B cell (primary cell): ENCODE data around the gene CAT. TPM values are rescaled to one million over a fixed set of nuclear protein-coding genes. Genes with fewer than 3 reads are reported as not detected.
A peak's percentile ranks its signal among the peaks of the same experiment; 100 is the strongest.

ENCODE experiments used
- ATAC-seq: fragments of 200-7000 bp; cut with Tn5 transposase; one replicate; pipeline ENCODE4 v1.10.0; 2021; ENCODE audit warnings: low read depth, mild to moderate bottlenecking, moderate number of reproducible peaks, moderate library complexity
- CTCF ChIA-PET: fragments of 350-600 bp; sonication (Branson Sonifier 250); formaldehyde crosslinking; loops from one replicate; lab custom pipeline; 2021; ENCODE audit warnings: antibody characterized with exemption, inconsistent platforms; lab: Charles Lee
- POLR2A ChIA-PET: fragments of 350-600 bp; sonication (Branson Sonifier 250); formaldehyde crosslinking; loops from one replicate; lab custom pipeline; 2021; ENCODE audit warnings: antibody characterized with exemption; lab: Charles Lee
- DNase-seq: peaks from one replicate; pipeline ENCODE4 v3.0.0; 2013
- H2AFZ ChIP-seq: 2 replicates; pipeline ENCODE4 v1.6.1; 2012; ENCODE audit warnings: mild to moderate bottlenecking, low read depth, low read length; ENCODE audit not compliant: insufficient read depth, poor library complexity, severe bottlenecking
- H3K27ac ChIP-seq, 2 donors: 1 replicate in 1 of 2; 2 replicates in 1 of 2; pipeline ENCODE4 v1.5.1; 2012 to 2013; ENCODE audit warnings: low read length in 2 of 2, mild to moderate bottlenecking in 2 of 2, moderate library complexity in 1 of 2
- H3K27me3 ChIP-seq, 4 experiments: fragments of 200-600 bp in 1 of 4; sonication (generic) in 1 of 4; replicated peaks in 1 of 4; 1 replicate in 2 of 4; 2 replicates in 2 of 4; pipeline versions ENCODE4 v1.6.1 to v1.7.0; 2013 to 2016; ENCODE audit warnings: low read length in 3 of 4, mild to moderate bottlenecking in 2 of 4, mixed read lengths in 1 of 4, moderate library complexity in 1 of 4; ENCODE audit not compliant: insufficient read depth in 4 of 4, control insufficient read depth in 3 of 4; ENCODE audit errors: control extremely low read depth in 1 of 4
- H3K36me3 ChIP-seq, 2 experiments: replicated peaks in 1 of 2; 1 replicate in 1 of 2; 2 replicates in 1 of 2; pipeline versions ENCODE4 v1.6.1 to v1.7.1; 2013; ENCODE audit warnings: low read length in 1 of 2; ENCODE audit not compliant: insufficient read depth in 2 of 2, control insufficient read depth in 1 of 2; ENCODE audit errors: control extremely low read depth in 1 of 2, extremely low read depth in 1 of 2
- H3K4me1 ChIP-seq, 2 donors: fragments of 200-600 bp in 1 of 2; sonication (generic) in 1 of 2; 1 replicate in 1 of 2; 2 replicates in 1 of 2; pipeline versions ENCODE4 v1.5.1 to v1.6.1; 2013 to 2017; ENCODE audit warnings: low read length in 2 of 2; ENCODE audit not compliant: control insufficient read depth in 2 of 2, insufficient read depth in 2 of 2
- H3K4me2 ChIP-seq: replicated peaks from 2 replicates; pipeline ENCODE3; 2012; ENCODE audit warnings: mild to moderate bottlenecking, low read depth, low read length; ENCODE audit not compliant: poor library complexity, severe bottlenecking
- H3K4me3 ChIP-seq, 5 experiments: fragments of 200-600 bp in 1 of 5; sonication (generic) in 1 of 5; 1 replicate in 3 of 5; 2 replicates in 2 of 5; pipeline versions ENCODE4 v1.5.1 to v1.7.0; 2011 to 2016; ENCODE audit warnings: low read length in 4 of 5, mild to moderate bottlenecking in 4 of 5, low read depth in 2 of 5, control low read depth in 1 of 5, moderate library complexity in 1 of 5; ENCODE audit not compliant: insufficient read depth in 1 of 5; ENCODE audit errors: control extremely low read depth in 1 of 5, extremely low read depth in 1 of 5
- H3K79me2 ChIP-seq: fragments of 200-600 bp; sonication (generic); one replicate; pipeline ENCODE4 v1.6.0; 2016; ENCODE audit warnings: low read length; ENCODE audit not compliant: control insufficient read depth, insufficient read depth
- H3K9ac ChIP-seq: fragments of 200-600 bp; sonication (generic); 2 replicates; pipeline ENCODE4 v1.6.1; 2017; ENCODE audit warnings: mild to moderate bottlenecking, low read length, moderate library complexity
- H3K9me3 ChIP-seq, 3 donors: one replicate each; pipeline versions ENCODE4 v1.6.1 to v1.7.1; 2013; ENCODE audit warnings: low read length in 2 of 3; ENCODE audit not compliant: control insufficient read depth in 2 of 3, insufficient read depth in 1 of 3; ENCODE audit errors: control extremely low read depth in 1 of 3
- H4K20me1 ChIP-seq: 2 replicates; pipeline ENCODE4 v1.6.0; 2012; ENCODE audit warnings: mild to moderate bottlenecking, low read length; ENCODE audit not compliant: insufficient read depth, control insufficient read depth, poor library complexity, severe bottlenecking
- H3K27ac Mint-ChIP-seq: one replicate; pipeline ENCODE4 v1.8.0; 2021; ENCODE audit warnings: mixed read lengths
- H3K27me3 Mint-ChIP-seq: one replicate; pipeline ENCODE4 v1.8.0; 2021; ENCODE audit warnings: mixed read lengths
- H3K4me1 Mint-ChIP-seq: one replicate; pipeline ENCODE4 v1.8.0; 2021; ENCODE audit warnings: mixed read lengths
- H3K4me3 Mint-ChIP-seq: one replicate; pipeline ENCODE4 v1.8.0; 2021; ENCODE audit warnings: mixed read lengths
- H3K9me3 Mint-ChIP-seq: one replicate; pipeline ENCODE4 v1.8.0; 2022; ENCODE audit warnings: mixed read lengths; ENCODE audit not compliant: insufficient read depth
- CTCF ChIP-seq: fragments of 200-600 bp; IDR thresholded peaks from one replicate; pipeline ENCODE4 v1.8.0; 2022; ENCODE audit warnings: antibody characterized with exemption, mild to moderate bottlenecking
- EZH2 ChIP-seq: IDR thresholded peaks from 2 replicates; pipeline ENCODE4 v1.6.1; 2012; ENCODE audit warnings: borderline replicate concordance, low read depth, mild to moderate bottlenecking, moderate library complexity, low read length; ENCODE audit not compliant: insufficient read depth, poor library complexity, severe bottlenecking
- WGBS: methylation state at CpG from one replicate; pipeline ENCODE4 v1.1.5; 2013; ENCODE audit warnings: missing lambda C conversion rate; ENCODE audit not compliant: insufficient coverage; 5-methylcytosine and 5-hydroxymethylcytosine counted together
- intact Hi-C: fragments of 100-400 bp; cut with micrococcal nuclease; formaldehyde crosslinking; loops from one replicate; pipeline ENCODE4 v1.10.0; 2022
- polyA plus RNA-seq: library from polyadenylated mRNA; depleted of rRNA; stranded (reverse); fragments of >200 nt; gene quantifications from 2 replicates; pipeline ENCODE4 v1.2.3, GENCODE V29; 2012
- total RNA-seq, 2 donors: library from RNA; stranded (reverse); fragments of 120-200 nt in 1 of 2; gene quantifications; 1 replicate in 1 of 2; 2 replicates in 1 of 2; pipeline versions ENCODE4 v1.2.3 to v1.2.4, GENCODE V29; 2013 to 2022

CAT gene
- total and polyA plus RNA-seq, 2 donors (not counting 1 experiment from before 2014, with no cell fraction given): 83.2 to 91.7 TPM

GRCh38 chr11:34510673-34511072 lies 71.9 kb downstream of the CAT start:
- intact Hi-C loops: no loop called here
- POLR2A ChIA-PET: no interaction called here
- Histone ChIP-seq H2AFZ (no peak overlapping the region), H3K79me2 (no peaks in the 10 kb centered on the region), H4K20me1 (no peaks in the 10 kb centered on the region), H3K27me3 (no peaks in the 10 kb centered on the region), H3K4me1 (no peaks in the 10 kb centered on the region), H3K36me3 (no peaks in the 10 kb centered on the region), H3K9me3 (no peaks in the 10 kb centered on the region), H3K27ac (no peak overlapping the region), H3K4me3 (no peak overlapping the region), H3K9ac (no peak overlapping the region), H3K4me2 (no peak overlapping the region)
- H3K9me3 Mint-ChIP-seq: no peaks in the 10 kb centered on the region
- no peak for ATAC-seq
- WGBS: 100% methylated on average over 2 of the region's 2 CpGs
- peaks cover 3% of the 10 kb centered on the region for H3K27me3 Mint-ChIP-seq
- CTCF ChIA-PET: interaction anchor here (1.4 to 5.6 kb wide), 3 partner anchors 21 to 882 kb away, joined by 3 to 43 read pairs (median 32); no protein-coding TSS in a partner anchor
- TF ChIP-seq EZH2 (no peak), CTCF (no peak)
- H3K4me1 Mint-ChIP-seq: no peaks in the 10 kb centered on the region
- no peak for DNase-seq
- no peak overlapping the region for H3K27ac Mint-ChIP-seq
- H3K4me3 Mint-ChIP-seq: no peak overlapping the region

- Mint-ChIP-seq H3K27me3 (peaks cover 6% of the 10 kb centered on the region), H3K4me3 (no peak overlapping the region), H3K9me3 (no peaks in the 10 kb centered on the region), H3K27ac (no peak overlapping the region), H3K4me1 (no peaks in the 10 kb centered on the region)
- TF ChIP-seq EZH2 (no peak), CTCF (peak; percentile 80)
- ATAC-seq (peak; percentile 82), DNase-seq (peak; percentile 60)
- Histone ChIP-seq H3K27me3 (peaks cover 0 to 4% (median 0%) of the 10 kb centered on the region in 4 experiments), H3K4me1 (no peaks in the 10 kb centered on the region), H3K27ac (no peak overlapping the region), H2AFZ (no peak overlapping the region), H3K9me3 (no peaks in the 10 kb centered on the region), H3K9ac (no peak overlapping the region), H3K4me2 (no peak overlapping the region), H3K79me2 (no peaks in the 10 kb centered on the region), H3K36me3 (no peaks in the 10 kb centered on the region), H3K4me3 (no peak overlapping the region), H4K20me1 (no peaks in the 10 kb centered on the region)
- whole genome bisulfite sequencing: 79% methylated on average over 17 of the region's 24 CpGs
- ChIA-PET CTCF (interaction anchor here (0.6 to 5.6 kb wide), 20 partner anchors 8 to 882 kb away, joined by 3 to 43 read pairs (median 6); no protein-coding TSS in a partner anchor), POLR2A (no interaction called here)
- intact Hi-C loops: loop anchor here (1.0 kb wide), 1 partner anchor 378 kb away; no protein-coding TSS in a partner anchor
Observed at GRCh38 chr11:34512840-34513681, 74.3 kb downstream of the CAT start.
